AG04450 (cell line): ENCODE data around the gene HADHB. TPM values are rescaled to one million over a fixed set of nuclear protein-coding genes. Genes with fewer than 3 reads are reported as not detected.
"Not testable (repeated sequence)": the region's sequence is repeated elsewhere in the genome, so short reads cannot be mapped to it uniquely, and the experiment has no call there.

Experiments used
- CTCF ChIA-PET: fragments of 300-600, 350-600 bp; formaldehyde crosslinking; extraction: SDS; loops from one replicate; lab custom pipeline; 2022; ENCODE audit warnings: antibody characterized with exemption, inconsistent platforms; lab: Charles Lee
- POLR2A ChIA-PET: fragments of 350-600 bp; formaldehyde crosslinking; extraction: SDS; loops from one replicate; lab custom pipeline; 2021; ENCODE audit warnings: antibody characterized with exemption, inconsistent platforms; lab: Yijun Ruan, JAX
- DNase-seq: peaks from one replicate; pipeline ENCODE4 v3.0.0-alpha.2; 2011; ENCODE audit warnings: low read depth, low spot score
- H3K27ac ChIP-seq: one replicate; pipeline ENCODE4 v1.5.1; 2012; ENCODE audit warnings: low read depth, low read length, control low read depth
- H3K27me3 ChIP-seq: one replicate; pipeline ENCODE4 v1.6.0; 2012; ENCODE audit warnings: low read length; ENCODE audit not compliant: control insufficient read depth, insufficient read depth
- H3K4me3 ChIP-seq: 2 replicates; pipeline ENCODE4 v1.5.1; 2011; ENCODE audit warnings: mild to moderate bottlenecking, low read depth, low read length, control low read depth
- H3K9me3 ChIP-seq: 2 replicates; pipeline ENCODE4 v1.5.1; 2012; ENCODE audit warnings: low read length; ENCODE audit not compliant: control insufficient read depth, insufficient read depth
- polyA plus RNA-seq: library from polyadenylated mRNA; depleted of rRNA; stranded (reverse); fragments of >200 nt; gene quantifications from 2 replicates; pipeline ENCODE4 v1.2.3, GENCODE V29; 2011
- TF ChIP-seq, protein P1 (sequence below): IDR thresholded peaks from 2 replicates; pipeline ENCODE4 v1.5.1; 2011; ENCODE audit warnings: low read depth, low read length, control low read depth, inconsistent platforms

HADHB gene
- polyA plus RNA-seq, 1 experiment = 162 TPM

DNA sequence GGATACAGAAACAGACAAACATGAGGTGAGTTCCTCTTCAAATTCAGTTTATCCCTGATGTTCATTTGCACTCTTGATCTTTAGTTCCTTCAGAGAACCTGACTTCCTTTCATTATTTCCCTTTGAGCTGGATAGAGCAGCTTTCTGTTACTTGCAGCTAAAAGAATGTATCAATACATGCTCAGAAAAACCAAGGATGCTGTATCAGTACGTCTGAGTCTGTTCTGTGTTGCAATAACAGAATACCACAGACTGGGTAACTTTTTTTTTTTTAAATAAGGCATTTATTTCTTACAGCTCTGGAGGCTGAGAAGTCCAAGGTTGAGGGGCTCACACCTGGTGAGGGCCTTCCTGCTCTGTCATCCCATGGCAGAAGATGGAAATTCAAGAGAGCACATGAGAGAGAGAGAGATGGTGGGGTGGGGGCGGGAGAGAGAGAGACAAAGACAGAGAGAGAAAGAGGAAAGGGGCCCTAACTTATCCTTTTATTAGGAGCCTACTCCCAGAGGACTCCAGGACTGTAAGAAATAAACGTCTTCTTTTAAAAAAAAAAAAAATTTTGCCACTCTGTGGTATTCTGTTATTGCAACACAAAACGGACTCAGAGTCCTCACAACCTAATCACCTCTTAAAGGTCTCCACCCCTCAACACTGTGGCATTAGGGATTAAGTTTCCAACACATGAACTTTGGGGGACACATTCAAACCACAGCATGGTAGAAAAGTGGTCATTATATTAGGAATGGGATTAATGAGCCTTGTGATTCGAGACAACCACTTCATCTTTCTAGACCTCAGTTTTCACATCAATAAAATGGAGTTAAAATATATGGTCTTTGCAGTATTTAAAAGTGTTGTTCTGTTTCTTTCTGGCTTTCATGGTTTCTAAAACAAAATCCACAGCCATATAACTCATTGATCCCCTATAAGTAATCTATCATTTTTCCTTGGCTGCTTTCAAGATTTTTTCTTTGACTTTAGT lies 82.8 kb downstream of the HADHB start:
- ChIA-PET CTCF (interaction anchor here (0.7 to 1.0 kb wide), 6 partner anchors 22 to 1862 kb away, joined by 3 to 8 read pairs (median 4); no protein-coding TSS in a partner anchor), POLR2A (interaction anchor here (0.6 to 1.8 kb wide), 2 partner anchors 82 to 444 kb away, joined by 6 to 8 read pairs; partner anchors contain the start of genes HADHA and HADHB)
- Histone ChIP-seq H3K27ac (no peak overlapping the region), H3K4me3 (no peak overlapping the region), H3K27me3 (no peaks in the 10 kb centered on the region), H3K9me3 (no peaks in the 10 kb centered on the region)
- no peak for DNase-seq
- TF ChIP-seq, protein P1, sequence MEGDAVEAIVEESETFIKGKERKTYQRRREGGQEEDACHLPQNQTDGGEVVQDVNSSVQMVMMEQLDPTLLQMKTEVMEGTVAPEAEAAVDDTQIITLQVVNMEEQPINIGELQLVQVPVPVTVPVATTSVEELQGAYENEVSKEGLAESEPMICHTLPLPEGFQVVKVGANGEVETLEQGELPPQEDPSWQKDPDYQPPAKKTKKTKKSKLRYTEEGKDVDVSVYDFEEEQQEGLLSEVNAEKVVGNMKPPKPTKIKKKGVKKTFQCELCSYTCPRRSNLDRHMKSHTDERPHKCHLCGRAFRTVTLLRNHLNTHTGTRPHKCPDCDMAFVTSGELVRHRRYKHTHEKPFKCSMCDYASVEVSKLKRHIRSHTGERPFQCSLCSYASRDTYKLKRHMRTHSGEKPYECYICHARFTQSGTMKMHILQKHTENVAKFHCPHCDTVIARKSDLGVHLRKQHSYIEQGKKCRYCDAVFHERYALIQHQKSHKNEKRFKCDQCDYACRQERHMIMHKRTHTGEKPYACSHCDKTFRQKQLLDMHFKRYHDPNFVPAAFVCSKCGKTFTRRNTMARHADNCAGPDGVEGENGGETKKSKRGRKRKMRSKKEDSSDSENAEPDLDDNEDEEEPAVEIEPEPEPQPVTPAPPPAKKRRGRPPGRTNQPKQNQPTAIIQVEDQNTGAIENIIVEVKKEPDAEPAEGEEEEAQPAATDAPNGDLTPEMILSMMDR = no peak

DNA sequence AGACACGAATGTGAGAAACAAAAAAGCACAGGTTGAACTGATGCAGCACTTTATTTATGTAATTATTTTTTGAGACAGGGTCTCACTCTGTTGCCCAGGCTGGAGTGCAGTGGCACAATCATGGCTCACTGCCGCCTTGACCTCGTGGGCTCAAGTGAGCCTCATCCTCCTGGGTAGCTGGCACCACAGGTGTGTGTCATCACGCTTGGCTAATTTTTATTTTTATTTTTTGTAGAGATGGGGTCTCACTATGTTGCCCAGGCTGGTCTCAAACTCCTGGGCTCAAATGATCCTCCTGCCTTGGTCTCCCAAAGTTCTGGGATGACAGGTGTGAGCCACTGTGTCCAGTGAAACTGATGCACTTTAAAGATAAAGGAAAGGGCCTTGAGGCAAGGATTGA lies 84.3 kb downstream of the HADHB start:
- H3K27ac ChIP-seq, H3K27me3 ChIP-seq, H3K9me3 ChIP-seq, POLR2A ChIA-PET, H3K4me3 ChIP-seq, DNase-seq: not testable (repeated sequence)
- CTCF ChIA-PET = interaction anchor here (1.0 to 3.1 kb wide), 9 partner anchors 11 to 249 kb away, joined by 4 to 14 read pairs (median 7); no protein-coding TSS in a partner anchor

GRCh38 chr2:26330114-26330549 lies 85.4 kb downstream of the HADHB start:
- CTCF ChIA-PET = interaction anchor here (0.5 to 3.3 kb wide), 23 partner anchors 8 to 682 kb away, joined by 3 to 14 read pairs (median 6); partner anchors contain the start of gene ADGRF3
- peak; percentile 53 for DNase-seq
- H3K27ac ChIP-seq = no peak overlapping the region
- peaks cover 5% of the 10 kb centered on the region for H3K27me3 ChIP-seq
- no peak overlapping the region for H3K4me3 ChIP-seq
- TF ChIP-seq, protein P1 = peak; percentile 93
- POLR2A ChIA-PET = no interaction called here
- H3K9me3 ChIP-seq = no peaks in the 10 kb centered on the region

GRCh38 chr2:26330604-26331003 lies 85.9 kb downstream of the HADHB start:
- Histone ChIP-seq H3K27ac (no peak overlapping the region), H3K27me3 (peaks cover 5% of the 10 kb centered on the region), H3K9me3 (no peaks in the 10 kb centered on the region), H3K4me3 (no peak overlapping the region)
- TF ChIP-seq, protein P1 = no peak
- ChIA-PET CTCF (interaction anchor here (0.5 to 3.3 kb wide), 20 partner anchors 8 to 681 kb away, joined by 3 to 14 read pairs (median 6); partner anchors contain the start of gene ADGRF3), POLR2A (interaction anchor here (0.5 kb wide), 1 partner anchor 136 kb away, joined by 4 read pairs; no protein-coding TSS in a partner anchor)
- DNase-seq = no peak

DNA sequence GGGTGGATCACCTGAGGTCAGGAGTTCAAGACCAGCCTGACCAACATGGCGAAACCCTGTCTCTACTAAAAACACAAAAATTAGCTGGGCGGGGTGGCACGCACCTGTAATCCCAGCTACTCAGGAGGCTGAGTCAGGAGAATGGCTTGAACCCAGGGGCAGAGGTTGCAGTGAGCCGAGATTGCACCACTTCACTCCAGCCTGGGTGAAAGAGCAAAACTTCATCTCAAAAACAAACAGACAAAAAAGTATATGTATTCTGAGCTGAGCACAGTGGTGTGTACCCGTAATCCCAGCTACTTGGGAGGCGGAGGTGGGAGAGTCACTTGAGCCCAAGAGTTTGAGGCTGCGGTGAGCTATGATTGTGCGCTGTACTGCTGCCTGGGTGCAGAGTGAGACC lies 86.6 kb downstream of the HADHB start:
- not testable (repeated sequence) for H3K9me3 ChIP-seq, DNase-seq, H3K4me3 ChIP-seq, H3K27ac ChIP-seq, H3K27me3 ChIP-seq
- ChIA-PET CTCF (interaction anchor here (1.1 to 3.3 kb wide), 15 partner anchors 10 to 380 kb away, joined by 3 to 14 read pairs (median 6); partner anchors contain the start of gene ADGRF3), POLR2A (interaction anchor here (0.5 kb wide), 1 partner anchor 136 kb away, joined by 4 read pairs; no protein-coding TSS in a partner anchor)
